Lung (tissue), 12 donors: ENCODE results near the gene USP34. TPM values are rescaled to one million over a fixed set of nuclear protein-coding genes. Genes with fewer than 3 reads are reported as not detected.
"Not testable (repeated sequence)": the region's sequence is repeated elsewhere in the genome, so short reads cannot be mapped to it uniquely, and the experiment has no call there.

Experiments
- ATAC-seq: fragments of 200-7000 bp; cut with Tn5 transposase; one replicate; pipeline ENCODE4 v1.9.1; 2020; ENCODE audit warnings: moderate number of reproducible peaks; ENCODE audit not compliant: insufficient read depth, low FRiP score
- DNase-seq, 3 donors: peaks; one replicate each; pipeline ENCODE4 v3.0.0-alpha.2; 2013 to 2017
- H3K27ac ChIP-seq, 2 donors: one replicate each; pipeline ENCODE4 v1.5.1; 2013; ENCODE audit warnings: mild to moderate bottlenecking in 2 of 2, moderate library complexity in 2 of 2, control low read depth in 1 of 2, inconsistent platforms in 1 of 2, low read depth in 1 of 2, low read length in 1 of 2
- H3K27me3 ChIP-seq, 3 donors: one replicate each; pipeline ENCODE4 v1.5.1; 2013; ENCODE audit warnings: low read length in 2 of 3; ENCODE audit not compliant: control insufficient read depth in 3 of 3, insufficient read depth in 3 of 3
- H3K36me3 ChIP-seq, 4 donors: one replicate each; pipeline ENCODE4 v1.5.1; 2013; ENCODE audit warnings: low read length in 4 of 4, mild to moderate bottlenecking in 1 of 4, moderate library complexity in 1 of 4; ENCODE audit not compliant: control insufficient read depth in 4 of 4, insufficient read depth in 4 of 4
- H3K4me1 ChIP-seq, 5 donors: one replicate each; pipeline ENCODE4 v1.5.1; 2013; ENCODE audit warnings: low read length in 5 of 5, mild to moderate bottlenecking in 2 of 5, moderate library complexity in 1 of 5; ENCODE audit not compliant: control insufficient read depth in 5 of 5, insufficient read depth in 5 of 5
- H3K4me3 ChIP-seq: one replicate; pipeline ENCODE4 v1.5.1; 2013; ENCODE audit warnings: mild to moderate bottlenecking, control low read depth, moderate library complexity
- H3K9ac ChIP-seq, 2 donors: one replicate each; pipeline ENCODE4 v1.5.1; 2013; ENCODE audit warnings: low read length in 2 of 2, control low read depth in 1 of 2; ENCODE audit not compliant: insufficient read depth in 1 of 2
- H3K9me3 ChIP-seq, 4 donors: one replicate each; pipeline ENCODE4 v1.5.1; 2013; ENCODE audit warnings: low read length in 3 of 4, mild to moderate bottlenecking in 1 of 4, moderate library complexity in 1 of 4; ENCODE audit not compliant: control insufficient read depth in 4 of 4, insufficient read depth in 3 of 4
- CTCF ChIP-seq: IDR thresholded peaks from 2 replicates; pipeline ENCODE4 v1.5.1; 2012; ENCODE audit warnings: mild to moderate bottlenecking; ENCODE audit errors: control extremely low read depth, extremely low read depth
- WGBS, 2 donors: extraction: QIAGEN DNeasy Blood & Tissue Kit; methylation state at CpG; one replicate each; pipeline ENCODE4 v1.1.7; 2013; 5-methylcytosine and 5-hydroxymethylcytosine counted together
- polyA plus RNA-seq, 2 donors: library from polyadenylated mRNA; stranded (reverse); fragments of 200-250 nt; gene quantifications; one replicate each; pipeline ENCODE4 v1.2.1, GENCODE V29; 2013
- total RNA-seq, 2 donors: library from RNA; depleted of rRNA in 1 of 2; stranded (reverse); fragments of >200 nt in 1 of 2; gene quantifications; one replicate each; pipeline ENCODE4 v1.2.1, GENCODE V29; 2014 to 2021
- donor health status: control.
- donor health status: control.
- donor health status: Bipolar disorder and iron deficiency.
- donor health status: healthy.
- donor health status: DM: yes; HTN: yes; CAD: no.

USP34 gene
- total and polyA plus RNA-seq, 4 donors = 38.7 to 233 (median 67.8) TPM

GRCh38 chr2:61398413-61398812 lies 72.5 kb downstream of the USP34 start:
- H3K4me3 ChIP-seq = no peak overlapping the region
- no peak overlapping the region for H3K27ac ChIP-seq
- DNase-seq (no peak), ATAC-seq (no peak)
- no peak for TF ChIP-seq CTCF
- peaks cover 0 to 5% (median 2%) of the 10 kb centered on the region in 4 donors for H3K36me3 ChIP-seq
- no peaks in the 10 kb centered on the region for H3K4me1 ChIP-seq
- H3K27me3 ChIP-seq = no peaks in the 10 kb centered on the region
- H3K9ac ChIP-seq = no peak overlapping the region
- H3K9me3 ChIP-seq = no peaks in the 10 kb centered on the region
- WGBS, 2 donors = 97 to 99% methylated on average over 12 of the region's 12 CpGs

GRCh38 chr2:61396005-61396404 lies 74.9 kb downstream of the USP34 start:
- Histone ChIP-seq H3K4me1 (no peaks in the 10 kb centered on the region), H3K36me3 (peaks cover 0 to 6% (median 3%) of the 10 kb centered on the region in 4 donors), H3K9ac (no peak overlapping the region), H3K4me3 (no peak overlapping the region), H3K27me3 (no peaks in the 10 kb centered on the region), H3K9me3 (no peaks in the 10 kb centered on the region), H3K27ac (no peak overlapping the region)
- ATAC-seq = no peak
- no peak for DNase-seq
- no peak for TF ChIP-seq CTCF
- WGBS, 2 donors = 74 to 88% methylated on average over 4 of the region's 4 CpGs

GRCh38 chr2:61387588-61387987 lies 83.3 kb downstream of the USP34 start:
- H3K9ac ChIP-seq, H3K9me3 ChIP-seq, H3K4me1 ChIP-seq, H3K27me3 ChIP-seq, H3K4me3 ChIP-seq, H3K27ac ChIP-seq, DNase-seq, ATAC-seq, H3K36me3 ChIP-seq: not testable (repeated sequence)
- WGBS, 2 donors = 98% methylated on average over 7 of the region's 7 CpGs

- not testable (repeated sequence) for ATAC-seq, DNase-seq, H3K27me3 ChIP-seq, H3K4me3 ChIP-seq, H3K27ac ChIP-seq, H3K9ac ChIP-seq, H3K9me3 ChIP-seq
- 80 to 89% methylated on average over 4 of the region's 4 CpGs for WGBS, 2 donors
- peaks cover 0 to 18% (median 9%) of the 10 kb centered on the region in 5 donors for H3K4me1 ChIP-seq
- peaks cover 11 to 22% (median 16%) of the 10 kb centered on the region in 4 donors for H3K36me3 ChIP-seq
Measured at GRCh38 chr2:61380882-61381197, 90.0 kb downstream of the USP34 start.
